Activated CD8-positive, alpha-beta memory T cell treated with anti-CD3 and anti-CD28 coated beads, Interleukin-2, amount 10 ng/mL, durations not matched to agents 7 days and 5 days (primary cell): Measurements from ENCODE around the gene NHERF2. TPM values are rescaled to one million over a fixed set of nuclear protein-coding genes. Genes with fewer than 3 reads are reported as not detected.
"Not testable (repeated sequence)": the region's sequence is repeated elsewhere in the genome, so short reads cannot be mapped to it uniquely, and the experiment has no call there.

ENCODE experiments used
- ATAC-seq: fragments of 150-1000 bp; cut with Tn5 transposase; one replicate; pipeline ENCODE4 v1.10.0; 2021; ENCODE audit warnings: moderate library complexity
- CTCF ChIA-PET: fragments of 350-600 bp; sonication (Branson Sonifier 250); formaldehyde crosslinking; loops from one replicate; lab custom pipeline; 2021; ENCODE audit warnings: antibody characterized with exemption; lab: Charles Lee
- DNase-seq: peaks from one replicate; pipeline ENCODE4 v3.0.0-alpha.2; 2020
- H3K27ac Mint-ChIP-seq: one replicate; pipeline ENCODE4 v1.8.0; 2021; ENCODE audit warnings: mild to moderate bottlenecking, mixed read lengths
- H3K27me3 Mint-ChIP-seq: one replicate; pipeline ENCODE4 v1.8.0; 2021; ENCODE audit warnings: mixed read lengths
- H3K36me3 Mint-ChIP-seq: one replicate; pipeline ENCODE4 v1.8.0; 2021; ENCODE audit warnings: mild to moderate bottlenecking, mixed read lengths
- H3K4me1 Mint-ChIP-seq: one replicate; pipeline ENCODE4 v1.8.0; 2021; ENCODE audit warnings: mixed read lengths
- H3K4me3 Mint-ChIP-seq: one replicate; pipeline ENCODE4 v1.8.0; 2021; ENCODE audit warnings: mild to moderate bottlenecking, moderate library complexity, mixed read lengths
- H3K9me3 Mint-ChIP-seq: one replicate; pipeline ENCODE4 v1.8.0; 2022; ENCODE audit warnings: low read depth, mixed read lengths
- total RNA-seq, 2 experiments: library from RNA; stranded (reverse); gene quantifications; one replicate each; pipeline ENCODE4 v1.2.3, GENCODE V29; 2021

The NHERF2 gene
- total RNA-seq, 2 experiments from 2014 or later = 1.3 to 2.2 TPM

- Mint-ChIP-seq H3K4me1 (peaks cover 39% of the 10 kb centered on the region), H3K27me3 (no peaks in the 10 kb centered on the region), H3K36me3 (peaks cover 9% of the 10 kb centered on the region), H3K4me3 (no peak overlapping the region), H3K9me3 (no peaks in the 10 kb centered on the region), H3K27ac (peak overlapping the region; percentile 28)
- no peak for DNase-seq
- CTCF ChIA-PET = interaction anchor here (1.2 to 3.6 kb wide), 13 partner anchors 10 to 148 kb away, joined by 3 to 42 read pairs (median 7); partner anchors contain the start of genes GFER, NOXO1, NTHL1 and RPS2
- no peak for ATAC-seq
These were observed 21.7 kb upstream of the NHERF2 start for GRCh38 chr16:2004795-2005517.

GRCh38 chr16:2005646-2006045 is 21.1 kb upstream of the NHERF2 start:
- no peak for DNase-seq
- Mint-ChIP-seq H3K4me1 (peaks cover 45% of the 10 kb centered on the region), H3K4me3 (no peak overlapping the region), H3K36me3 (peaks cover 9% of the 10 kb centered on the region), H3K9me3 (no peaks in the 10 kb centered on the region), H3K27me3 (no peaks in the 10 kb centered on the region), H3K27ac (no peak overlapping the region)
- ATAC-seq = no peak
- CTCF ChIA-PET = interaction anchor here (1.2 to 3.6 kb wide), 5 partner anchors 11 to 147 kb away, joined by 3 to 42 read pairs (median 30); partner anchors contain the start of genes RPS2 and TRAF7

- Mint-ChIP-seq H3K4me3 (no peak overlapping the region), H3K36me3 (peaks cover 7% of the 10 kb centered on the region)
These were observed 20.4 kb upstream of the NHERF2 start for GRCh38 chr16:2006317-2006716.

GRCh38 chr16:2007081-2007836 is 19.4 kb upstream of the NHERF2 start:
- no peak for ATAC-seq
- H3K9me3 Mint-ChIP-seq = no peaks in the 10 kb centered on the region
- peaks cover 45% of the 10 kb centered on the region for H3K4me1 Mint-ChIP-seq
- DNase-seq = no peak
- H3K4me3 Mint-ChIP-seq = peak overlapping the region; percentile 79
- H3K27me3 Mint-ChIP-seq = no peaks in the 10 kb centered on the region
- peaks cover 5% of the 10 kb centered on the region for H3K36me3 Mint-ChIP-seq
- CTCF ChIA-PET = interaction anchor here (0.7 to 2.3 kb wide), 6 partner anchors 9 to 134 kb away, joined by 3 to 17 read pairs (median 4); no protein-coding TSS in a partner anchor
- peak overlapping the region; percentile 84 for H3K27ac Mint-ChIP-seq

More at GRCh38 chr16:2006317-2006716, 20.4 kb upstream of the NHERF2 start:
- H3K4me1 Mint-ChIP-seq = peaks cover 45% of the 10 kb centered on the region
- H3K27ac Mint-ChIP-seq = no peak overlapping the region
- no peaks in the 10 kb centered on the region for H3K27me3 Mint-ChIP-seq
- CTCF ChIA-PET = interaction anchor here (1.7 kb wide), 1 partner anchor 42 kb away, joined by 3 read pairs; the partner anchor contains the start of gene RPS2
- no peaks in the 10 kb centered on the region for H3K9me3 Mint-ChIP-seq
- no peak for ATAC-seq
- no peak for DNase-seq

GRCh38 chr16:2008009-2008526 is 18.6 kb upstream of the NHERF2 start:
- Mint-ChIP-seq H3K36me3 (peaks cover 3% of the 10 kb centered on the region), H3K27me3 (no peaks in the 10 kb centered on the region), H3K9me3 (no peaks in the 10 kb centered on the region), H3K4me3 (peak overlapping the region; percentile 79), H3K4me1 (peaks cover 45% of the 10 kb centered on the region), H3K27ac (peak overlapping the region; percentile 84)
- CTCF ChIA-PET = interaction anchor here (0.7 to 2.3 kb wide), 7 partner anchors 9 to 133 kb away, joined by 3 to 17 read pairs (median 4); no protein-coding TSS in a partner anchor
- ATAC-seq (no peak), DNase-seq (peak; percentile 57)

GRCh38 chr16:2008631-2009163 is 18.0 kb upstream of the NHERF2 start:
- Mint-ChIP-seq H3K4me1 (peaks cover 45% of the 10 kb centered on the region), H3K4me3 (peak overlapping the region; percentile 79), H3K9me3 (no peaks in the 10 kb centered on the region), H3K36me3 (peaks cover 3% of the 10 kb centered on the region), H3K27me3 (no peaks in the 10 kb centered on the region), H3K27ac (peak overlapping the region; percentile 84)
- CTCF ChIA-PET = interaction anchor here (1.0 to 2.3 kb wide), 6 partner anchors 11 to 243 kb away, joined by 3 to 17 read pairs (median 3); partner anchors contain the start of genes ECI1 and RPS2
- DNase-seq (peak; percentile 64), ATAC-seq (peak; percentile 5)

GRCh38 chr16:2009164-2009711 is 17.5 kb upstream of the NHERF2 start:
- H3K4me3 Mint-ChIP-seq = peak overlapping the region; percentile 79
- H3K36me3 Mint-ChIP-seq = peaks cover 3% of the 10 kb centered on the region
- CTCF ChIA-PET = interaction anchor here (1.1 to 2.3 kb wide), 4 partner anchors 12 to 242 kb away, joined by 3 to 17 read pairs (median 4); partner anchors contain the start of genes ECI1 and RPS2
- peak overlapping the region; percentile 84 for H3K27ac Mint-ChIP-seq
- H3K4me1 Mint-ChIP-seq = peaks cover 40% of the 10 kb centered on the region
- H3K27me3 Mint-ChIP-seq = no peaks in the 10 kb centered on the region
- DNase-seq (no peak), ATAC-seq (peak; percentile 26)
- H3K9me3 Mint-ChIP-seq = no peaks in the 10 kb centered on the region

- Mint-ChIP-seq H3K27ac (peak within 1 kb of the TSS; percentile 91), H3K9me3 (no peaks in the 10 kb centered on the region), H3K4me1 (peaks cover 36% of the 10 kb centered on the region), H3K4me3 (peak within 1 kb of the TSS; percentile 85), H3K27me3 (no peaks in the 10 kb centered on the region), H3K36me3 (peaks cover 3% of the 10 kb centered on the region)
- ATAC-seq (peak; percentile 96), DNase-seq (peak; percentile 84)
- CTCF ChIA-PET = interaction anchor here (1.1 to 3.1 kb wide), 2 partner anchors 45 to 131 kb away, joined by 3 to 14 read pairs; partner anchors contain the start of gene RPS2
These were observed 16.8 kb upstream of the NHERF2 start, which contains the start of gene ZNF598 for GRCh38 chr16:2009791-2010510. Gene ZNF598, minus strand, starts transcription at chr16:2009821.

GRCh38 chr16:2011726-2012125 is 15.0 kb upstream of the NHERF2 start:
- not testable (repeated sequence) for DNase-seq, H3K27me3 Mint-ChIP-seq, H3K36me3 Mint-ChIP-seq, ATAC-seq, H3K9me3 Mint-ChIP-seq, H3K27ac Mint-ChIP-seq, H3K4me3 Mint-ChIP-seq
- CTCF ChIA-PET = interaction anchor here (0.7 to 3.1 kb wide), 4 partner anchors 8 to 129 kb away, joined by 3 to 14 read pairs (median 6); no protein-coding TSS in a partner anchor
- peaks cover 27% of the 10 kb centered on the region for H3K4me1 Mint-ChIP-seq

GRCh38 chr16:2013527-2013926 is 13.2 kb upstream of the NHERF2 start:
- CTCF ChIA-PET = interaction anchor here (1.2 to 2.2 kb wide), 2 partner anchors 9 to 10 kb away, joined by 6 read pairs; no protein-coding TSS in a partner anchor
- peaks cover 3% of the 10 kb centered on the region for H3K27me3 Mint-ChIP-seq
- no peak for DNase-seq
- no peaks in the 10 kb centered on the region for H3K9me3 Mint-ChIP-seq
- peaks cover 9% of the 10 kb centered on the region for H3K4me1 Mint-ChIP-seq
- no peaks in the 10 kb centered on the region for H3K36me3 Mint-ChIP-seq
- H3K27ac Mint-ChIP-seq = no peak overlapping the region
- H3K4me3 Mint-ChIP-seq = no peak overlapping the region
- ATAC-seq = no peak

- H3K4me3 Mint-ChIP-seq = no peak overlapping the region
These were observed 11.4 kb upstream of the NHERF2 start for GRCh38 chr16:2015117-2015946.

More at GRCh38 chr16:2015117-2015946, 11.4 kb upstream of the NHERF2 start:
- CTCF ChIA-PET = interaction anchor here (0.8 to 2.2 kb wide), 4 partner anchors 11 to 140 kb away, joined by 3 to 16 read pairs (median 5); partner anchors contain the start of gene TRAF7
- DNase-seq (no peak), ATAC-seq (no peak)
- H3K27ac Mint-ChIP-seq = no peak overlapping the region
- no peaks in the 10 kb centered on the region for H3K9me3 Mint-ChIP-seq
- H3K27me3 Mint-ChIP-seq = peaks cover 13% of the 10 kb centered on the region
- no peaks in the 10 kb centered on the region for H3K36me3 Mint-ChIP-seq
- H3K4me1 Mint-ChIP-seq = peaks cover 2% of the 10 kb centered on the region
